PC-3 (cell line): ENCODE measurements around the gene AIM2. TPM values are rescaled to one million over a fixed set of nuclear protein-coding genes. Genes with fewer than 3 reads are reported as not detected.

Experiments used
- ATAC-seq: fragments of 200-7000 bp; cut with Tn5 transposase; 2 replicates; pipeline ENCODE4 v1.9.1; 2020; ENCODE audit warnings: mild to moderate bottlenecking, moderate library complexity
- BruUV-seq: library from RNA; stranded (reverse); fragments of 400-500 nt; replicated peaks from 2 replicates; lab custom pipeline; 2021; lab: Mats Ljungman, UMichigan
- CTCF ChIA-PET: fragments of 300-600 bp; sonication (Branson Sonifier 250); formaldehyde crosslinking; loops from one replicate; lab custom pipeline; 2022; ENCODE audit warnings: antibody characterized with exemption; lab: Charles Lee
- POLR2A ChIA-PET: fragments of 300-600 bp; sonication (Branson Sonifier 250); formaldehyde crosslinking; loops from one replicate; lab custom pipeline; 2022; ENCODE audit warnings: antibody characterized with exemption; ENCODE audit not compliant: unreplicated experiment; lab: Charles Lee
- DNase-seq: peaks from one replicate; pipeline ENCODE4 v3.0.0-alpha.2; 2015
- H2AFZ ChIP-seq: fragments of 300-600 bp; sonication (generic); 2 replicates; pipeline ENCODE4 v1.6.0; 2016; ENCODE audit warnings: antibody characterized with exemption, low read length
- H3F3A ChIP-seq: fragments of 300-600 bp; sonication (generic); one replicate; pipeline ENCODE4 v1.6.0; 2017; ENCODE audit warnings: antibody characterized with exemption, low read length, control low read depth, mild to moderate bottlenecking; ENCODE audit not compliant: unreplicated experiment
- H3K27ac ChIP-seq: fragments of 300-600 bp; sonication (generic); 2 replicates; pipeline ENCODE4 v1.5.1; 2016; ENCODE audit warnings: mild to moderate bottlenecking, low read length
- H3K27me3 ChIP-seq: fragments of 300-600 bp; sonication (generic); 2 replicates; pipeline ENCODE4 v1.6.1; 2016; ENCODE audit warnings: low read length, mixed read lengths
- H3K36me3 ChIP-seq: fragments of 300-600 bp; sonication (generic); 2 replicates; pipeline ENCODE4 v1.6.1; 2016; ENCODE audit warnings: low read depth, mixed run types, low read length, mixed read lengths
- H3K4me1 ChIP-seq: fragments of 300-600 bp; sonication (generic); 2 replicates; pipeline ENCODE4 v1.5.1; 2016; ENCODE audit warnings: low read length; ENCODE audit not compliant: insufficient read depth
- H3K4me2 ChIP-seq: fragments of 300-600 bp; sonication (generic); 2 replicates; pipeline ENCODE4 v1.6.0; 2016; ENCODE audit warnings: low read length
- H3K4me3 ChIP-seq: fragments of 300-600 bp; sonication (generic); 2 replicates; pipeline ENCODE4 v1.5.1; 2016; ENCODE audit warnings: mild to moderate bottlenecking, low read length, mixed read lengths
- H3K79me2 ChIP-seq: fragments of 300-600 bp; sonication (generic); 2 replicates; pipeline ENCODE4 v1.6.1; 2017; ENCODE audit warnings: low read length, mixed read lengths
- H3K9ac ChIP-seq: fragments of 300-600 bp; sonication (generic); 2 replicates; pipeline ENCODE4 v1.6.0; 2016; ENCODE audit warnings: mild to moderate bottlenecking, low read length
- H3K9me2 ChIP-seq: fragments of 300-600 bp; sonication (generic); replicated peaks from 2 replicates; pipeline ENCODE4 v1.6.1; 2016; ENCODE audit warnings: mixed run types, low read length, mixed read lengths
- H3K9me3 ChIP-seq: fragments of 300-600 bp; sonication (generic); 2 replicates; pipeline ENCODE4 v1.6.1; 2016; ENCODE audit warnings: low read length, mixed read lengths
- H4K20me1 ChIP-seq: fragments of 300-600 bp; sonication (generic); 2 replicates; pipeline ENCODE4 v1.6.1; 2016; ENCODE audit warnings: low read length, mixed read lengths
- CTCF ChIP-seq: fragments of 300-600 bp; sonication (generic); conservative IDR thresholded peaks from 2 replicates; pipeline ENCODE4 v1.5.1; 2017; ENCODE audit warnings: antibody characterized with exemption, low read depth, mild to moderate bottlenecking, low read length
- EZH2 ChIP-seq: fragments of 300-600 bp; sonication (generic); IDR thresholded peaks from one replicate; pipeline ENCODE4 v1.6.1; 2017; ENCODE audit warnings: antibody characterized with exemption, mild to moderate bottlenecking, low read length; ENCODE audit not compliant: unreplicated experiment
- EZH2phosphoT487 ChIP-seq: fragments of 300-600 bp; sonication (generic); IDR thresholded peaks from 2 replicates; pipeline ENCODE4 v1.6.1; 2018; ENCODE audit warnings: mild to moderate bottlenecking, antibody characterized with exemption, low read length, borderline replicate concordance
- intact Hi-C: fragments of 100-400 bp; cut with micrococcal nuclease; formaldehyde crosslinking; loops from 2 replicates; pipeline ENCODE4 v1.9.0; 2023
- total RNA-seq: library from RNA; depleted of rRNA; stranded (reverse); fragments of >200 nt; gene quantifications from 2 replicates; pipeline ENCODE4 v1.2.3, GENCODE V29; 2014

The AIM2 gene
- total RNA-seq, 1 experiment from 2014 or later: not detected

- Histone ChIP-seq H3K9me3 (no peaks in the 10 kb centered on the region), H3K9ac (no peak overlapping the region), H3F3A (no peaks in the 10 kb centered on the region), H3K27ac (no peak overlapping the region), H3K79me2 (no peaks in the 10 kb centered on the region), H3K9me2 (no peaks in the 10 kb centered on the region), H3K4me1 (no peaks in the 10 kb centered on the region), H3K36me3 (no peaks in the 10 kb centered on the region), H3K4me2 (no peak overlapping the region), H3K27me3 (peaks cover 71% of the 10 kb centered on the region), H4K20me1 (no peaks in the 10 kb centered on the region), H3K4me3 (no peak overlapping the region), H2AFZ (no peak overlapping the region)
- ChIA-PET POLR2A (no interaction called here), CTCF (no interaction called here)
- BruUV-seq: no TSS peak
- DNase-seq: peak; percentile 40
- no peak for ATAC-seq
- TF ChIP-seq EZH2 (no peak), EZH2phosphoT487 (no peak), CTCF (no peak)
- intact Hi-C loops: no loop called here
Measured at GRCh38 chr1:159122005-159122621, 45.5 kb upstream of the AIM2 start.

DNA sequence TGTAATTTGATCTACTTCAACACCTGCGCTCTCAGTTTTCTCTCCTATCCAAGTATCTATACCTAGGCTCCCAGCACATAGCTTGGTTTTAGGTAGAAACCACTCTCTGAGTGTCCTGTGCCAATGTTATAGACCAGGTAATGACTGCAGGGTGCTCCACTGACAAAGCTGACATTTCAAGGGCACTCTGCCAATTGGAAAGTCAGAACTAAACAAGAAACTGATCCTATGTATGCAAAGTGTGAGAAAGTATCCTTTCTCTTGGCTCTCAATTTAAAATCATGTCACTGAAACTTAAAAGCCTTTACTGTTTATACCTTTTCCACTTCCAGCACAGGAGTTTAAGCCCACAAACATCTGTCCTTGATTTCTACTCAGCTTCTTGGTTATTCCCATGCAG is 45.0 kb upstream of the AIM2 start:
- Histone ChIP-seq H3F3A (no peaks in the 10 kb centered on the region), H4K20me1 (no peaks in the 10 kb centered on the region), H3K9me2 (no peaks in the 10 kb centered on the region), H3K27ac (no peak overlapping the region), H2AFZ (no peak overlapping the region), H3K27me3 (peaks cover 65% of the 10 kb centered on the region), H3K9me3 (no peaks in the 10 kb centered on the region), H3K4me1 (no peaks in the 10 kb centered on the region), H3K9ac (no peak overlapping the region), H3K4me3 (no peak overlapping the region), H3K79me2 (no peaks in the 10 kb centered on the region), H3K4me2 (no peak overlapping the region), H3K36me3 (no peaks in the 10 kb centered on the region)
- ATAC-seq: no peak
- POLR2A ChIA-PET: no interaction called here
- TF ChIP-seq EZH2 (no peak), EZH2phosphoT487 (no peak), CTCF (no peak)
- intact Hi-C loops: no loop called here
- no TSS peak for BruUV-seq
- CTCF ChIA-PET: no interaction called here
- DNase-seq: no peak

DNA sequence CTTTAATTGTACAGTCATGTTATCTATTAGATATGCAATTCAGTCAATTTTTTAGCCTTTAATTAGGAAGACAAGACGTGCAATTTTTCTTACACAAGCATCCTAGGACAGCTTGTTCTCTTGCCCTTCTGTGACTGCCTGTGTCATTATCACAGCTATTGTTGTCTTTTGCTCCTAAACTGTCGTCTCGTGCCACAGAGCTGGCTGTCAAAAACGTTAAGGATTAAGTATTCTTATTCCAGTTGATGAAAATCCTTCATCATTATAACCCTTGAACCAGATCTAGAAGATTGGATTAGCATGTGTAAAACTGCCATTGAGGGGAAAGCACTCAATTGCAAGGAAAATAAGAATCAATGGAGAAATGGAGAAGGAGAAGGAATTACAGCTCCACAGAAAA is 43.8 kb upstream of the AIM2 start:
- Histone ChIP-seq H3F3A (no peaks in the 10 kb centered on the region), H2AFZ (no peak overlapping the region), H3K27ac (no peak overlapping the region), H3K4me2 (no peak overlapping the region), H3K9me2 (no peaks in the 10 kb centered on the region), H4K20me1 (no peaks in the 10 kb centered on the region), H3K4me1 (no peaks in the 10 kb centered on the region), H3K9ac (no peak overlapping the region), H3K36me3 (no peaks in the 10 kb centered on the region), H3K27me3 (peaks cover 55% of the 10 kb centered on the region), H3K4me3 (no peak overlapping the region), H3K9me3 (no peaks in the 10 kb centered on the region), H3K79me2 (no peaks in the 10 kb centered on the region)
- intact Hi-C loops: no loop called here
- BruUV-seq: no TSS peak
- DNase-seq: no peak
- ChIA-PET POLR2A (no interaction called here), CTCF (no interaction called here)
- no peak for ATAC-seq
- no peak for TF ChIP-seq CTCF
- no peak for TF ChIP-seq EZH2phosphoT487
- no peak for TF ChIP-seq EZH2
